ENCODE measurements around the gene PI16.
"Not testable (repeated sequence)": the region's sequence is repeated elsewhere in the genome, so short reads cannot be mapped to it uniquely, and the experiment has no call there.

Gene PI16

GRCh38 chr6:36929607-36930006, 24.9 kb upstream of the PI16 start:
- no peak for DNase-seq

- DNase-seq, result no peak
Observed at GRCh38 chr6:36930483-36930882, 24.1 kb upstream of the PI16 start.

- DNase-seq, result no peak
Observed at GRCh38 chr6:36933102-36933501, 21.4 kb upstream of the PI16 start.

GRCh38 chr6:36933519-36933918, 21.0 kb upstream of the PI16 start:
- DNase-seq, result no peak

- no peak for DNase-seq
Observed at GRCh38 chr6:36934901-36935300, 19.6 kb upstream of the PI16 start.

- no peak for DNase-seq
Observed at GRCh38 chr6:36936824-36937223, 17.7 kb upstream of the PI16 start.

- DNase-seq, result no peak
Observed at GRCh38 chr6:36937896-36938295, 16.6 kb upstream of the PI16 start.

GRCh38 chr6:36938536-36938935, 16.0 kb upstream of the PI16 start:
- no peak for DNase-seq

- not testable (repeated sequence) for DNase-seq
Observed at GRCh38 chr6:36939005-36939404, 15.5 kb upstream of the PI16 start.

GRCh38 chr6:36940027-36940426, 14.5 kb upstream of the PI16 start:
- no peak for DNase-seq

- DNase-seq, result not testable (repeated sequence)
Observed at GRCh38 chr6:36941561-36941960, 13.0 kb upstream of the PI16 start.

GRCh38 chr6:36942329-36942728, 12.2 kb upstream of the PI16 start:
- not testable (repeated sequence) for DNase-seq

- DNase-seq, result no peak
Observed at GRCh38 chr6:36944650-36945049, 9.9 kb upstream of the PI16 start.

- no peak for DNase-seq
Observed at GRCh38 chr6:36945301-36945700, 9.2 kb upstream of the PI16 start.

- no peak for DNase-seq
Observed at GRCh38 chr6:36946526-36946925, 8.0 kb upstream of the PI16 start.

GRCh38 chr6:36947570-36948351, 6.8 kb upstream of the PI16 start:
- no peak for DNase-seq

- not testable (repeated sequence) for DNase-seq
Observed at GRCh38 chr6:36949076-36949475, 5.5 kb upstream of the PI16 start.

- no peak for DNase-seq
Observed at GRCh38 chr6:36949636-36950035, 4.9 kb upstream of the PI16 start.

GRCh38 chr6:36953931-36954261, 642 bp upstream of the PI16 start:
- DNase-seq, result no peak

GRCh38 chr6:36955136-36955535, 598 bp downstream of the PI16 start:
- DNase-seq, result no peak

- no peak for DNase-seq
Observed at GRCh38 chr6:36955671-36956445, 1.3 kb downstream of the PI16 start.

GRCh38 chr6:36956446-36956820, 1.9 kb downstream of the PI16 start:
- DNase-seq, result no peak

GRCh38 chr6:36957773-36958271, 3.3 kb downstream of the PI16 start:
- DNase-seq, result no peak
